KOPT-K1 (cell line): ENCODE measurements around the gene ACBD5.
"Not testable (repeated sequence)": the region's sequence is repeated elsewhere in the genome, so short reads cannot be mapped to it uniquely, and the experiment has no call there.

Experiments
- H3K27ac ChIP-seq: fragments of 200-600 bp; sonication (generic); 2 replicates; pipeline ENCODE4 v1.5.1; 2016; ENCODE audit warnings: antibody characterized with exemption, mild to moderate bottlenecking, low read depth, low read length; ENCODE audit not compliant: poor library complexity, severe bottlenecking
- H3K36me3 ChIP-seq: fragments of 200-600 bp; sonication (generic); 2 replicates; pipeline ENCODE4 v1.5.1; 2017; ENCODE audit warnings: antibody characterized with exemption, mild to moderate bottlenecking, low read length, moderate library complexity; ENCODE audit not compliant: insufficient read depth
- H3K9me3 ChIP-seq: fragments of 200-600 bp; sonication (generic); 2 replicates; pipeline ENCODE4 v1.5.1; 2017; ENCODE audit warnings: antibody characterized with exemption, low read length, mild to moderate bottlenecking; ENCODE audit not compliant: insufficient read depth, poor library complexity, severe bottlenecking

The ACBD5 gene

GRCh38 chr10:27245836-27246235 lies 5.2 kb upstream of the ACBD5 start:
- no peak overlapping the region for H3K27ac ChIP-seq

DNA sequence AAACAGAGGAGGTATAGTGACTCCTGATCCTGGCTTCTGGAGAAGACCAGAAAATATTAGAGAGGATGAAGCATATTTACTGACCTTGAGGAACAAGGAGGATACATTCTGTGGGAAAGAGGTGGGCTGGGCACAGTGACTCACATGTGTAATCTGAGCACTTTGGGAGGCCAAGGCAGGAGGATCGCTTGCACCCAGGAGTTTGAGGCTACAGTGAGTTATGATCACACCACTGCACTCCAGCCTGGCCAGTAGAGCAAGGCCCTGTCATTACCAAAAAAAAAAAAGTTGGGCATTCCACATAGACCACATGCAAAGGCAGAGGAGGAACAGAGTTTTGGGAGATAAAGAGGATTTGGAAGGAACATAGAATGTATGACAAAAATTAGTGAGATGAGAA lies 4.4 kb upstream of the ACBD5 start:
- H3K27ac ChIP-seq, result no peak overlapping the region
- H3K9me3 ChIP-seq, result no peaks in the 10 kb centered on the region
- H3K36me3 ChIP-seq, result no peaks in the 10 kb centered on the region

More at GRCh38 chr10:27245836-27246235, 5.2 kb upstream of the ACBD5 start:
- no peaks in the 10 kb centered on the region for H3K9me3 ChIP-seq
- H3K36me3 ChIP-seq, result no peaks in the 10 kb centered on the region

- H3K36me3 ChIP-seq, result 0 out of 2 replicates have a peak, but pooled peaks cover 1% of the 10 kb centered on the region
- H3K9me3 ChIP-seq, result no peaks in the 10 kb centered on the region
- peak overlapping the region; percentile 88 for H3K27ac ChIP-seq
Observed at GRCh38 chr10:27242951-27243551, 2.5 kb upstream of the ACBD5 start.

DNA sequence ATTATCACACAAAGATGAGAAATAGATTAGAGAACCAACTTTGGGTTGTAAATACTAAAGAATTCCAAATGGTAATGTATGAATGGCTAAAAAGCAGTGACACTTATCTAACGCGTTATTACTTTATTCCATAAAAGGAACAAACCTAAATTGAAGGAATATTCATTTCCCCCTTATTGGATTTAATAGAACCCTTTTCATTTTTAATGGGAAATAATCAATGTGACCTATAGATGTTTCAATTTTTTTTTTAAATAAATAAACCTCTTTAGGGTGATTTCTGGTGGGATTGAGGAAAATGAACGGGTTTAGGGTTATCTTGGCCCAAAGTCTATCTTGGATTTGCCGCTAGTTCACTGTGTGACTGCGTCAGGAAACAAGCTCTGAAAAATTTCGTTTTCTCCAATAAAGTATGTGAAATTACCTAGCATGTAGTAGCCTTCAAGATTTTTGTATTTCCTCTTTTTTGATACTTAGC lies 1.9 kb upstream of the ACBD5 start:
- Histone ChIP-seq H3K9me3 (no peaks in the 10 kb centered on the region), H3K36me3 (0 out of 2 replicates have a peak, but pooled peaks cover 3% of the 10 kb centered on the region), H3K27ac (peak overlapping the region; percentile 88)

GRCh38 chr10:27241652-27242472 lies 1.3 kb upstream of the ACBD5 start:
- Histone ChIP-seq H3K36me3 (0 out of 2 replicates have a peak, but pooled peaks cover 3% of the 10 kb centered on the region), H3K27ac (peak overlapping the region; percentile 88), H3K9me3 (no peaks in the 10 kb centered on the region)

GRCh38 chr10:27241010-27241651 lies 534 bp upstream of the ACBD5 start:
- Histone ChIP-seq H3K9me3 (no peaks in the 10 kb centered on the region), H3K27ac (peak overlapping the region; percentile 88), H3K36me3 (0 out of 2 replicates have a peak, but pooled peaks cover 3% of the 10 kb centered on the region)

GRCh38 chr10:27237531-27237930 lies 3.1 kb downstream of the ACBD5 start:
- not testable (repeated sequence) for H3K27ac ChIP-seq, H3K9me3 ChIP-seq
- peaks cover 13% of the 10 kb centered on the region for H3K36me3 ChIP-seq

- not testable (repeated sequence) for H3K27ac ChIP-seq, H3K9me3 ChIP-seq
- peaks cover 18% of the 10 kb centered on the region for H3K36me3 ChIP-seq
Observed at GRCh38 chr10:27236589-27237128, 3.9 kb downstream of the ACBD5 start.

GRCh38 chr10:27235706-27236105 lies 4.9 kb downstream of the ACBD5 start:
- Histone ChIP-seq H3K36me3 (peaks cover 28% of the 10 kb centered on the region), H3K9me3 (no peaks in the 10 kb centered on the region), H3K27ac (no peak overlapping the region)

GRCh38 chr10:27230022-27230421 lies 10.6 kb downstream of the ACBD5 start:
- H3K36me3 ChIP-seq, result peaks cover 63% of the 10 kb centered on the region
- no peak overlapping the region for H3K27ac ChIP-seq
- no peaks in the 10 kb centered on the region for H3K9me3 ChIP-seq

DNA sequence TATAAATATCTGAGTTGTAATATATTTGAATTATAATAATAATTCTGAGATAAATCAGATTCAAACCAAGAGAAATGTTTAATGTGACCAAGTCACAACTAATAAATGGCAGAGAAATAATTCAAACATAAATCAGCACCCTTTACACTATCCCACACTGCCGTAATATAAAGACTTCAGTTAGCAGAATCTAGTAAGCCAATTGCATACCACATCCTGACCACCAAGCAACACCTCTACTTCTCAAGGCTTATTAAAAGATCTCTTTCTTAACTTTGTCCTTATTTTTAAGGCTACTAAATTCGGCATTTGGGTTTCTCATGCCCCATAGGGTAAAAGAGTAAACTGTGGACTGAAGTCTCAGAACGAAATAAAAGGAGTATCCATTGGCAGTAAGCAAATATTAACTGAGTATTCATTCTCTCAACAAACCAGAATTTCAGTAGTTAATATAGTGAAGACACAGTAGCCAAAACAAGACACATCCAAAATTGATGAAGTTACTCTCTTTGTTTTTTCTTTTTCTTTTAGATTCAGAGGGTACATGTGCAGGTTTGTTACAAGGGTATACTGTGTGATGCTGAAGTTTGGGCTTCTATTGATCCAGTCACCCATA lies 14.8 kb downstream of the ACBD5 start:
- peak overlapping the region; percentile 17 for H3K27ac ChIP-seq
- H3K9me3 ChIP-seq, result no peaks in the 10 kb centered on the region
- H3K36me3 ChIP-seq, result peaks cover 69% of the 10 kb centered on the region

GRCh38 chr10:27225011-27225590 lies 15.5 kb downstream of the ACBD5 start:
- Histone ChIP-seq H3K27ac (no peak overlapping the region), H3K9me3 (no peaks in the 10 kb centered on the region), H3K36me3 (peaks cover 70% of the 10 kb centered on the region)

- Histone ChIP-seq H3K36me3 (peaks cover 68% of the 10 kb centered on the region), H3K27ac (no peak overlapping the region), H3K9me3 (no peaks in the 10 kb centered on the region)
Observed at GRCh38 chr10:27223964-27224363, 16.6 kb downstream of the ACBD5 start.

GRCh38 chr10:27207350-27207749 lies 33.2 kb downstream of the ACBD5 start:
- Histone ChIP-seq H3K9me3 (no peaks in the 10 kb centered on the region), H3K27ac (no peak overlapping the region), H3K36me3 (peaks cover 97% of the 10 kb centered on the region)
